Kidney (tissue), 14 donors: Measurements from ENCODE around the gene USP48. TPM values are rescaled to one million over a fixed set of nuclear protein-coding genes. Genes with fewer than 3 reads are reported as not detected.

Experiments used
- DNase-seq, 5 donors: peaks; one replicate each; pipeline ENCODE4 v3.0.0-alpha.2; 2013 to 2020
- FAIRE-seq: peaks from 2 replicates; lab custom pipeline; 2012; peaks lifted over from hg19 to GRCh38; lab: Jason Lieb, UNC
- H3K27ac ChIP-seq, 2 donors: one replicate each; pipeline ENCODE4 v1.7.0; 2013; ENCODE audit warnings: low read depth in 2 of 2, low read length in 2 of 2, inconsistent platforms in 1 of 2
- H3K27me3 ChIP-seq: one replicate; pipeline ENCODE4 v1.7.1; 2013; ENCODE audit warnings: low read length, inconsistent platforms; ENCODE audit not compliant: control insufficient read depth, insufficient read depth
- H3K36me3 ChIP-seq, 3 donors: one replicate each; pipeline versions ENCODE4 v1.7.0 to v1.7.1; 2013; ENCODE audit warnings: low read length in 3 of 3, control low read depth in 1 of 3, inconsistent platforms in 1 of 3; ENCODE audit not compliant: insufficient read depth in 3 of 3, control insufficient read depth in 2 of 3
- H3K4me1 ChIP-seq, 3 donors: one replicate each; pipeline versions ENCODE4 v1.7.0 to v1.7.1; 2013; ENCODE audit warnings: low read length in 3 of 3, inconsistent platforms in 1 of 3, low read depth in 1 of 3; ENCODE audit not compliant: control insufficient read depth in 2 of 3, insufficient read depth in 2 of 3
- H3K4me3 ChIP-seq, 3 donors: one replicate each; pipeline versions ENCODE4 v1.7.0 to v1.8.1; 2013; ENCODE audit warnings: low read length in 3 of 3, control low read depth in 1 of 3, inconsistent platforms in 1 of 3
- H3K9ac ChIP-seq, 3 donors: one replicate each; pipeline versions ENCODE4 v1.7.0 to v1.7.1; 2013; ENCODE audit warnings: low read length in 3 of 3, control low read depth in 1 of 3, inconsistent platforms in 1 of 3
- H3K9me3 ChIP-seq, 3 donors: one replicate each; pipeline versions ENCODE4 v1.7.0 to v1.7.1; 2013; ENCODE audit warnings: low read length in 3 of 3, control low read depth in 1 of 3, inconsistent platforms in 1 of 3; ENCODE audit not compliant: control insufficient read depth in 2 of 3, insufficient read depth in 1 of 3
- intact Hi-C: fragments of 100-400 bp; cut with DNase I; formaldehyde crosslinking; loops from one replicate; pipeline ENCODE4 v1.11.1; 2022
- polyA plus RNA-seq: library from polyadenylated mRNA; stranded (reverse); fragments of 350-450 nt; fragmentation: Illumina TruSeq; extraction: RNeasy Lipid Tissue Mini Kit (QIAGEN cat#74804); gene quantifications from one replicate; pipeline ENCODE4 v1.2.3, GENCODE V29; 2014; ENCODE audit warnings: low read depth, low replicate concordance; ENCODE audit not compliant: insufficient read depth
- total RNA-seq: library from RNA; stranded (reverse); fragmentation: NEBNext Ultra II Directional; extraction: Animal tissue kit (Norgen Biotek cat#: 25700); gene quantifications from one replicate; pipeline ENCODE4 v1.2.1, GENCODE V29; 2021
- TF ChIP-seq, protein P1 (sequence below): IDR thresholded peaks from 3 replicates; pipeline ENCODE4 v1.5.1; 2012; ENCODE audit warnings: mild to moderate bottlenecking, moderate library complexity, borderline replicate concordance; ENCODE audit not compliant: insufficient read depth; ENCODE audit errors: extremely low read depth
- donor health status: control.
- donor health status: control.
- donor health status: control.
- donor health status: control.
- donor health status: control.
- donor health status: DM: yes; HTN: yes; CAD: no.
- donor health status: Normal renal cell carcinoma (clear cell type).

Gene USP48
- total and polyA plus RNA-seq, 2 donors from 2014 or later = 16.7 to 62.8 TPM

DNA sequence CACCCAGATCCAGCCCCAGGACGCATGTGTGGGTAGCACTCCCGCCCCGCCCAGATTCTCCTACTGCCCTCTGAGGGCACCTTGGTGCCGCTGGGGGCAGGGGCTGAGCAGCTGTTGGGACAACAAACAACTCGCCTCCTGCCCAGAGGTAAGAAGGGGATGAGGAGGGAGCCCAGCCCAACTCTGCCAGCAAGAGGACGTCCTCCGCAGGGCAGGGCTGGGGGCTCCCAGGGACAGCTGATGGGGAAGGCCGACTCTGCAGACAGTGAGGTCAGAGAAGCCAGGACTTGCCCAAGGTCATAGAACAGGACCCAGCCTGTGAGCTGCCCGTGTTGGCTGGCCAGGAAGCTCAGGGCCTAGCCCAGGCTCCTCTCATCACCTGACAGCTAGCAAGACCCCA lies 132.5 kb downstream of the USP48 start:
- H3K27me3 ChIP-seq = no peaks in the 10 kb centered on the region
- H3K9me3 ChIP-seq = no peaks in the 10 kb centered on the region
- FAIRE-seq (no peak), DNase-seq (no peak)
- intact Hi-C loops = no loop called here
- H3K4me1 ChIP-seq = peaks cover 0 to 18% (median 8%) of the 10 kb centered on the region in 3 donors
- H3K4me3 ChIP-seq = no peak overlapping the region
- peak overlapping the region in 1 of 3 donors; percentile 69 for H3K9ac ChIP-seq
- TF ChIP-seq, protein P1, sequence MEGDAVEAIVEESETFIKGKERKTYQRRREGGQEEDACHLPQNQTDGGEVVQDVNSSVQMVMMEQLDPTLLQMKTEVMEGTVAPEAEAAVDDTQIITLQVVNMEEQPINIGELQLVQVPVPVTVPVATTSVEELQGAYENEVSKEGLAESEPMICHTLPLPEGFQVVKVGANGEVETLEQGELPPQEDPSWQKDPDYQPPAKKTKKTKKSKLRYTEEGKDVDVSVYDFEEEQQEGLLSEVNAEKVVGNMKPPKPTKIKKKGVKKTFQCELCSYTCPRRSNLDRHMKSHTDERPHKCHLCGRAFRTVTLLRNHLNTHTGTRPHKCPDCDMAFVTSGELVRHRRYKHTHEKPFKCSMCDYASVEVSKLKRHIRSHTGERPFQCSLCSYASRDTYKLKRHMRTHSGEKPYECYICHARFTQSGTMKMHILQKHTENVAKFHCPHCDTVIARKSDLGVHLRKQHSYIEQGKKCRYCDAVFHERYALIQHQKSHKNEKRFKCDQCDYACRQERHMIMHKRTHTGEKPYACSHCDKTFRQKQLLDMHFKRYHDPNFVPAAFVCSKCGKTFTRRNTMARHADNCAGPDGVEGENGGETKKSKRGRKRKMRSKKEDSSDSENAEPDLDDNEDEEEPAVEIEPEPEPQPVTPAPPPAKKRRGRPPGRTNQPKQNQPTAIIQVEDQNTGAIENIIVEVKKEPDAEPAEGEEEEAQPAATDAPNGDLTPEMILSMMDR = no peak
- H3K36me3 ChIP-seq = peaks cover 0 to 2% (median 0%) of the 10 kb centered on the region in 3 donors
- H3K27ac ChIP-seq = peak overlapping the region; percentile 64 to 75

GRCh38 chr1:21649315-21649714 lies 133.6 kb downstream of the USP48 start:
- Histone ChIP-seq H3K27ac (peak overlapping the region in 1 of 2 donors; percentile 64), H3K9me3 (no peaks in the 10 kb centered on the region), H3K36me3 (peaks cover 0 to 2% (median 0%) of the 10 kb centered on the region in 3 donors), H3K9ac (peak overlapping the region in 2 of 3 donors; percentile 34 to 56), H3K4me1 (peaks cover 0 to 18% (median 8%) of the 10 kb centered on the region in 3 donors), H3K27me3 (no peaks in the 10 kb centered on the region), H3K4me3 (no peak overlapping the region)
- intact Hi-C loops = no loop called here
- DNase-seq (no peak), FAIRE-seq (no peak)
- TF ChIP-seq, protein P1 = no peak

GRCh38 chr1:21648791-21649190 lies 134.2 kb downstream of the USP48 start:
- DNase-seq = no peak
- Histone ChIP-seq H3K4me3 (no peak overlapping the region), H3K27ac (no peak overlapping the region), H3K9me3 (no peaks in the 10 kb centered on the region), H3K9ac (no peak overlapping the region), H3K27me3 (no peaks in the 10 kb centered on the region), H3K36me3 (peaks cover 0 to 2% (median 0%) of the 10 kb centered on the region in 3 donors), H3K4me1 (peaks cover 0 to 19% (median 8%) of the 10 kb centered on the region in 3 donors)
- FAIRE-seq = no peak
- TF ChIP-seq, protein P1 = no peak
- intact Hi-C loops = no loop called here

GRCh38 chr1:21648352-21648730 lies 134.6 kb downstream of the USP48 start:
- TF ChIP-seq, protein P1 = no peak
- FAIRE-seq (no peak), DNase-seq (no peak)
- Histone ChIP-seq H3K4me1 (peaks cover 0 to 19% (median 8%) of the 10 kb centered on the region in 3 donors), H3K9ac (no peak overlapping the region), H3K4me3 (no peak overlapping the region), H3K9me3 (no peaks in the 10 kb centered on the region), H3K27me3 (no peaks in the 10 kb centered on the region), H3K36me3 (peaks cover 0 to 2% (median 0%) of the 10 kb centered on the region in 3 donors), H3K27ac (no peak overlapping the region)
- intact Hi-C loops = no loop called here
